Endothelial cell (in vitro differentiated cells): Measurements from ENCODE around the gene SURF1. TPM values are rescaled to one million over a fixed set of nuclear protein-coding genes. Genes with fewer than 3 reads are reported as not detected.

Source experiments
- DNase-seq: peaks from one replicate; pipeline ENCODE4 v3.0.0; 2021; ENCODE audit warnings: low spot score
- H3K27ac Mint-ChIP-seq: one replicate; pipeline ENCODE4 v1.8.0; 2021; ENCODE audit warnings: mixed read lengths, inconsistent platforms; ENCODE audit not compliant: unreplicated experiment
- H3K27me3 Mint-ChIP-seq: one replicate; pipeline ENCODE4 v1.8.0; 2021; ENCODE audit warnings: mild to moderate bottlenecking, moderate library complexity, mixed read lengths, inconsistent platforms; ENCODE audit not compliant: unreplicated experiment
- H3K36me3 Mint-ChIP-seq: one replicate; pipeline ENCODE4 v1.8.0; 2021; ENCODE audit warnings: mild to moderate bottlenecking, low read depth, mixed read lengths, inconsistent platforms; ENCODE audit not compliant: unreplicated experiment
- H3K4me1 Mint-ChIP-seq: one replicate; pipeline ENCODE4 v1.8.0; 2021; ENCODE audit warnings: mild to moderate bottlenecking, mixed read lengths, inconsistent platforms; ENCODE audit not compliant: unreplicated experiment
- H3K4me3 Mint-ChIP-seq: one replicate; pipeline ENCODE4 v1.8.0; 2021; ENCODE audit warnings: mild to moderate bottlenecking, mixed read lengths, inconsistent platforms; ENCODE audit not compliant: unreplicated experiment
- H3K9me3 Mint-ChIP-seq: one replicate; pipeline ENCODE4 v1.8.0; 2021; ENCODE audit warnings: mixed read lengths, inconsistent platforms; ENCODE audit not compliant: unreplicated experiment
- CTCF ChIP-seq: fragments of 200-600 bp; sonication (generic); IDR thresholded peaks from one replicate; pipeline ENCODE4 v1.5.0; 2021; ENCODE audit warnings: antibody characterized with exemption; ENCODE audit not compliant: unreplicated experiment
- total RNA-seq: library from RNA; stranded (reverse); fragmentation: NEBNext Ultra II Directional; extraction: Animal tissue kit (Norgen Biotek cat#: 25700); gene quantifications from one replicate; pipeline ENCODE4 v1.2.1, GENCODE V29; 2021; ENCODE audit not compliant: unreplicated experiment

The SURF1 gene
- total RNA-seq, 1 donor from 2014 or later: 36.2 TPM

GRCh38 chr9:133352635-133353340, 3.5 kb downstream of the SURF1 start:
- TF ChIP-seq CTCF: no peak
- peaks cover 41% of the 10 kb centered on the region for H3K36me3 Mint-ChIP-seq
- no peak overlapping the region for H3K27ac Mint-ChIP-seq
- DNase-seq: no peak
- peaks cover 17% of the 10 kb centered on the region for H3K4me1 Mint-ChIP-seq
- H3K9me3 Mint-ChIP-seq: no peaks in the 10 kb centered on the region
- H3K27me3 Mint-ChIP-seq: peaks cover 15% of the 10 kb centered on the region
- no peak overlapping the region for H3K4me3 Mint-ChIP-seq

GRCh38 chr9:133351908-133352634, 4.2 kb downstream of the SURF1 start:
- TF ChIP-seq CTCF: peak; percentile 46
- Mint-ChIP-seq H3K4me3 (peak overlapping the region; percentile 74), H3K4me1 (peaks cover 15% of the 10 kb centered on the region), H3K27ac (no peak overlapping the region), H3K27me3 (peaks cover 15% of the 10 kb centered on the region), H3K36me3 (peaks cover 39% of the 10 kb centered on the region), H3K9me3 (no peaks in the 10 kb centered on the region)
- DNase-seq: peak; percentile 56

- no peak for DNase-seq
- TF ChIP-seq CTCF: no peak
- Mint-ChIP-seq H3K27ac (no peak overlapping the region), H3K27me3 (peaks cover 15% of the 10 kb centered on the region), H3K4me1 (peaks cover 19% of the 10 kb centered on the region), H3K4me3 (no peak overlapping the region), H3K36me3 (peaks cover 42% of the 10 kb centered on the region), H3K9me3 (no peaks in the 10 kb centered on the region)
Observed at GRCh38 chr9:133351526-133351907, 4.8 kb downstream of the SURF1 start.

GRCh38 chr9:133349965-133350616, 6.2 kb downstream of the SURF1 start:
- TF ChIP-seq CTCF: no peak
- no peak for DNase-seq
- no peaks in the 10 kb centered on the region for H3K9me3 Mint-ChIP-seq
- H3K36me3 Mint-ChIP-seq: peaks cover 42% of the 10 kb centered on the region
- peak overlapping the region; percentile 99 for H3K4me3 Mint-ChIP-seq
- H3K27me3 Mint-ChIP-seq: peaks cover 15% of the 10 kb centered on the region
- H3K4me1 Mint-ChIP-seq: peaks cover 22% of the 10 kb centered on the region
- H3K27ac Mint-ChIP-seq: no peak overlapping the region
